HG02763 (cell line): Measurements from ENCODE around the gene DISC1.
"Not testable (repeated sequence)": the region's sequence is repeated elsewhere in the genome, so short reads cannot be mapped to it uniquely, and the experiment has no call there.

Source experiments
- ATAC-seq: cut with Tn5 transposase; IDR thresholded peaks from one replicate; pipeline ENCODE4 v1.9.1; 2021; ENCODE audit warnings: mild to moderate bottlenecking, moderate library complexity; ENCODE audit not compliant: unreplicated experiment

The DISC1 gene

GRCh38 chr1:231634323-231635013 lies 7.9 kb downstream of the DISC1 start:
- no peak for ATAC-seq

GRCh38 chr1:231636157-231636556 lies 9.6 kb downstream of the DISC1 start:
- ATAC-seq = no peak

GRCh38 chr1:231636922-231637321 lies 10.3 kb downstream of the DISC1 start:
- not testable (repeated sequence) for ATAC-seq

DNA sequence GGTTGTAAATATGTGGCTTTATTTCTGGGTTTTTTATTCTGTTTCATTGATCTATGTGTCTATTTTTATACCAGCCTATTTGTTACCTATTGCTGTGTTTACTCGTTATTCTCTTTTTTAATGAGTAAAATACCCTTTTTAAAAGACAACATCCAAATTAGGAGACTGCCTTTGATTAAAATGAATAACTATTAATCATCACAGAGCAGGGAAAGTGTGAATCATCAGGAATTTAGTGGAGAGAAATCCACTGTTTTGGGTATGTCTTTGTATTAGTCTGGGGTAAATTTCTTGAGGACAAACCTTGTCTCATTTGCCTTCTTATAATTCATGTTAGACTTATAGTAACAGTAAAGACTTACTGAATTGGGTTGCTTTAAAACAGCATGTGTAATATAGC lies 12.1 kb downstream of the DISC1 start:
- ATAC-seq = no peak

DNA sequence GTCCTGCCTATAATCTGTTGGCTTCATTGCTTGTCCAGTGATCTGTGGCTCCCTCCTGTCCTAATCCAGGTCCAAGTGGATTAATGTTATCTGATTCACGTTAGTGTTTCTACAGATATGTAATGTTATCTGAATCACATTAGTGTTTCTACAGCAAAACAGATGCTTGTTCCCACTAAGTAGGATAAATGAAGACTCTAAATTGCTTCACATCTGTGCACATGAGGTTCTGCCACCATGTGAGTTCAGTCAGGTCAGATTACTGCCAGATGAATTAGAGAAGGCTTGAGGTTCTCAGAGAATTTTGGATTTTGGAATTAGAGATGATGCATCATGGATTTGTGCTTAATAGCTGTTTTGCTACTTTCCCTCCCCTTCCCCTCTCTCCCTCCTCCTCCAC lies 13.2 kb downstream of the DISC1 start:
- ATAC-seq = no peak

DNA sequence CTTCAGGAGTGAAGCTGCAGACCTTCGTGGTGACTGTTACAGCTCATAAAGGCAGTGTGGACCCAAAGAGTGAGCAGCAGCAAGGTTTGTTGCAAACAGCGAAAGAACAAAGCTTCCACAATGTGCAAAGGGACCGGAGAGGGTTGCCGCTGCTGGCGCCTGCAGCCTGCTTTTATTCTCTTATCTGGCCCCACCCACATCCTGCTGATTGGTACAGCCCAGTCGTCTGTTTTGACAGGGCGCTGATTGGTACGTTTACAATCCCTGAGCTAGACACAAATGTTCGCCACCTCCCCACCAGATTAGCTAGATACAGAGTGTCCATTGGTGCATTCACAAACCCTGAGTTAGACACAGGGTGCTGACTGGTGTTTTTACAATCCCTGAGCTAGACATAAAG lies 14.9 kb downstream of the DISC1 start:
- not testable (repeated sequence) for ATAC-seq

- ATAC-seq = not testable (repeated sequence)
These were observed 15.5 kb downstream of the DISC1 start for GRCh38 chr1:231642061-231642460.

DNA sequence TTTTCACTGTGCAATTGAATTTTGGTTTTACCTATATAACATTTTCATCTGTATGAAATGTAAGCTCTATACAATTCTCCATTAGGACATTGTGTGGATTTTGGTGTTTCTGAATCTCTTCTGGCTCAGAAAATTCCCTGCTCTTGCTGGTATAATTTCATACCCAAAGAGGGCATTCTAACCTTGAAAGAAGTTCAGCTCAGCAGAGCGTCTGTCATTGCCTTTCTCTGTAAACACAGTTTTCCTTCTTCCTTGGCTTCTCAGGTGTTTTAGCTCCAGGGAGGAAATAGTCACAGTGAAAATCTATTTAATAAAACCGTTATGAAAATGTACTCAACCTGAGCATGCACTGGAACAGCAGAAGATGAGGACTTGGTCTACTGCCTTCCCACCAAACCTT lies 16.0 kb downstream of the DISC1 start:
- no peak for ATAC-seq

GRCh38 chr1:231643071-231643934 lies 16.7 kb downstream of the DISC1 start:
- ATAC-seq = no peak

- ATAC-seq = no peak
These were observed 17.3 kb downstream of the DISC1 start for GRCh38 chr1:231643935-231644237.

- ATAC-seq = not testable (repeated sequence)
These were observed 19.0 kb downstream of the DISC1 start for GRCh38 chr1:231645634-231646033.

- ATAC-seq = not testable (repeated sequence)
These were observed 19.6 kb downstream of the DISC1 start for GRCh38 chr1:231646165-231646564.

GRCh38 chr1:231651621-231652260 lies 25.2 kb downstream of the DISC1 start:
- not testable (repeated sequence) for ATAC-seq

GRCh38 chr1:231653632-231654031 lies 27.0 kb downstream of the DISC1 start:
- ATAC-seq = no peak

GRCh38 chr1:231656741-231657140 lies 30.2 kb downstream of the DISC1 start:
- no peak for ATAC-seq

- ATAC-seq = not testable (repeated sequence)
These were observed 31.6 kb downstream of the DISC1 start for GRCh38 chr1:231658223-231658622.

GRCh38 chr1:231660198-231660597 lies 33.6 kb downstream of the DISC1 start:
- no peak for ATAC-seq

DNA sequence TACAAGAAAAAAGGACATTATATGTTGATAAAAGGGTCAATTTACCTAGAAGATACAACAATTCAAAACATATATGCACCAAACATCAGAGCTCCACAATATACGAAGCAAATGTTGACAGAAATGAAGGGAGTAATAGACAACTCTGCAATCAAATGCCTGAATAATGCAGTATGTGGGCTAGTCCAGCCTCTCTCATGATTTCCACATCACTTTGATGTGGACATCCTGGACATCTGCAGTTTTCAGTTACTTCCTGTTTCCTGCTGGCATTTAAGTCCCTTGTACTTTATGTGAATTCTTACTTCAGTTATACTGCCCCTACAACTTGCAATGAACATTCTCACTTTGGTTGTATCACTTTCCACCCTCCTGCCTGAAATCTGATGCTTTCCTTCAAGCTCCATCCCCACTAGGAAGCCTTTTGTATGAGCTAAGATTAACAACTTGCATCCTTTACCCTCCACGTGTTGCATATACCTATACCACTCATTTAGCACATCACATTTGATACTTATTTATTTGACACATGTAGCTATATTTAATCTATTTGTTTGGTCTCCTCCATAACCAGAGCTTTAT lies 36.7 kb downstream of the DISC1 start:
- no peak for ATAC-seq

DNA sequence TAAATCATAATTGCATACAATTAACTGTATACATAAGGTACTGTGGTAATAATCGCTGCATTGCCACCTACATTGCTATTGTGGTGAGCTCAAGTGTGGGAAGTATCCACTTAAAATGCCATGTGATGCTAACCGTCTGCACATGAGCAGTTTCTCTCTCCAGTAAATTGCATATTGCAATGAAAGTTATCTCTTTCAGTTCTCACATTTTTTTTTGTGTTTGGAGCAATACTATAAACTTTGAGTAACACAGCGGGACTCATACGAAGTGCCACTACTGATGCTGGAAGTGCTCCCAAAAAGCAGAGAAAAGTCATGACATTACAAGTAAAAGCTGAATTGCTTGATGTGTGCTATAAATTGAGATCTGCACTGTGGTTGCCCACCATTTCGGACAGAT lies 38.5 kb downstream of the DISC1 start:
- no peak for ATAC-seq

DNA sequence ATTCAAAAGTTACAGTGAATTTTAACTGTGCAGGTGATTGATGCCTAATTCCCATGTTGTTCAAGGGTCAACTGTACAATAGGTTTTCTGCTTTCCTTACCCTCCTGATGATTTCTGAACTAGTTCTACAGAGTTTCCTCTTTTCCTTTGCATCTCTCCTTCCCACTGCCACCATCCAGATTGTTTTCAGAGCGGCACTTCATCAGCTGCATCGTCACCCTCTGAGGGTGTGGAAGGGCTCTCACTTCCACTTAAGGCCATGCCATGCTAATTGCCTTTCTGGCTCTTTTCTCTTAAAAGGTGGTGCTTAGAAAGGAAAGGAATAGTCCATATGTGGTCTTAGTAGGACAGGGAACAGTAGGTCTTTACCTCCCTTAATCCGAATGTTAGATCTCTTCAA lies 39.1 kb downstream of the DISC1 start:
- no peak for ATAC-seq

DNA sequence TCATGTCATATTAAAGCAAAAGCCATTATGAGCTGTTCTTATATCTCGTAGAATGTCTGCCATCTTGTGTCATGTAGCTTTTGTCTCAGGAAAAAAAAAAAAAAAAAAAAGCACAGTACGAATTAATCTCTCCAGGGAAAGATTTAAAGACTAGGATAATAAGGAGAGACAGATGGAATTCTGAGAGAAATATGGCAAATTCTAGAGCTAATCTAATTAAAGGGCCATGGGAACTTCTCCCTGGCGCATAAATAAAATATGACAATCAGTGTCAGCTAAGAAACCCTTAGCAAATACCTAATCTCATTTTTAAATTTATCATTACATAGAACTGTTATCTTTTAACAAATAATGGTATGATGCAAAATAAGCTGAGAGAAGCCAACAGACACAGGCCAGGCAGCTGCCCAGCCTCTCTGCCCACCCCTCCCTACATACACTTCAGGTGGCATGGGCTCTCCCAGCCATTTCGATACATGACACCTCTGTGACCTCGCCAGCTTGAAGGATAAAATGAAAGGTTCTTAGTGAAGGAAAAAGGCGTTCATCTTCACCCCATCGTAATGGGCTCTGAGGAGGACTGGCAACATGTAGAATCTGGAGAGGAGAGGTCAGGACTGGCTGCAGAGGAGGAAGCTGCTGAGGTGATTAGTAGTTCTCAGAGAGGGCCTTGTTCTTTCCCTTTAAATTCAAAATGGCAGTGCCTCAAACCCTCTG lies 39.8 kb downstream of the DISC1 start:
- no peak for ATAC-seq
